PC-3 (cell line): ENCODE measurements around the gene TTC31.

Experiments used
- EZH2phosphoT487 ChIP-seq: fragments of 300-600 bp; sonication (generic); IDR thresholded peaks from 2 replicates; pipeline ENCODE4 v1.6.1; 2018; ENCODE audit warnings: mild to moderate bottlenecking, antibody characterized with exemption, low read length, borderline replicate concordance
- TF ChIP-seq, protein P1 (sequence below): fragments of 300-600 bp; sonication (generic); conservative IDR thresholded peaks from 2 replicates; pipeline ENCODE4 v1.5.1; 2017; ENCODE audit warnings: antibody characterized with exemption, low read depth, mild to moderate bottlenecking, low read length

DNA sequence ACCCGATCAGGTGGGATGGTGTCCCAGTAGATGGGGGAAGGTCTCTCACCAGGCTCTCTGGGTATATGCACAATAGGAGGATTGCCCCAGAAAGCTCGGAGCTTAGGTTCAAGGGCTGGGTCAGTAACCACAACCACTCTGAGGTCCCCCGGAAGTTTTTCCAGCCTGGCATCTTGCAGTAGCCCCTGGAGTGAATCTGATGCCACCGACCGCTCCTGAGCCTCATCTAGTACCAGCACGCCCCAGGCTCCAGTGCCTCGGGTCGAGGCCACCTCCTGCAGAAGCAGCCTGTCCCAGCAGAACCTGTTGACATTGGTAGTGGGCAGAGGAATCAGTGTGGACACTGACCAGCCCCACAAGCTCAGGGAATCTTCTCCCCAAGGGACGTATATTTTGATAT is 41.1 kb downstream of the TTC31 start:
- TF ChIP-seq, protein P1, sequence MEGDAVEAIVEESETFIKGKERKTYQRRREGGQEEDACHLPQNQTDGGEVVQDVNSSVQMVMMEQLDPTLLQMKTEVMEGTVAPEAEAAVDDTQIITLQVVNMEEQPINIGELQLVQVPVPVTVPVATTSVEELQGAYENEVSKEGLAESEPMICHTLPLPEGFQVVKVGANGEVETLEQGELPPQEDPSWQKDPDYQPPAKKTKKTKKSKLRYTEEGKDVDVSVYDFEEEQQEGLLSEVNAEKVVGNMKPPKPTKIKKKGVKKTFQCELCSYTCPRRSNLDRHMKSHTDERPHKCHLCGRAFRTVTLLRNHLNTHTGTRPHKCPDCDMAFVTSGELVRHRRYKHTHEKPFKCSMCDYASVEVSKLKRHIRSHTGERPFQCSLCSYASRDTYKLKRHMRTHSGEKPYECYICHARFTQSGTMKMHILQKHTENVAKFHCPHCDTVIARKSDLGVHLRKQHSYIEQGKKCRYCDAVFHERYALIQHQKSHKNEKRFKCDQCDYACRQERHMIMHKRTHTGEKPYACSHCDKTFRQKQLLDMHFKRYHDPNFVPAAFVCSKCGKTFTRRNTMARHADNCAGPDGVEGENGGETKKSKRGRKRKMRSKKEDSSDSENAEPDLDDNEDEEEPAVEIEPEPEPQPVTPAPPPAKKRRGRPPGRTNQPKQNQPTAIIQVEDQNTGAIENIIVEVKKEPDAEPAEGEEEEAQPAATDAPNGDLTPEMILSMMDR, result no peak
- no peak for TF ChIP-seq EZH2phosphoT487
